COLO668 (cell line): ENCODE measurements around the gene GDF10.

ENCODE experiments used
- DNase-seq: peaks from one replicate; lab custom pipeline; 2025; ENCODE audit not compliant: unreplicated experiment; lab: John Stamatoyannopoulos, UW

Gene GDF10

DNA sequence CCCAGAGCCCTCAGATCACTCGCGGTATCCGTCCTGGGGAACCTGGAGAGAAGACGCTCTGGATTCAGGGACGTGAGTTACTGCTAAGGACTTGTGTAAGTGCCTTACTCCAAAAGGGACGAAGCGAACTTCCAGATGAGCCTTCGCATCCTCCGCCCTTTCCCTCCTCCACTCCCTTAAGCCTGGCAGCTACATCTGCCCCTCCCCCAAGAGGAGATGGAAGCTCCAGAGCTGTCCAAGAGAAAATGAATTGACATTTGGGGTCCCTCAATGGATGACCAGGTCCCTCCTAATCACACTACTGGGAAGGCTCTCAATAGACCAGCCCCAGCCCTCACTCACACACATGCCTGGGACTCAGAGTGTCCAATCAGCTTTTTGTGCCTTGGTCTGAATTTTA lies 31.3 kb upstream of the GDF10 start:
- no peak for DNase-seq

DNA sequence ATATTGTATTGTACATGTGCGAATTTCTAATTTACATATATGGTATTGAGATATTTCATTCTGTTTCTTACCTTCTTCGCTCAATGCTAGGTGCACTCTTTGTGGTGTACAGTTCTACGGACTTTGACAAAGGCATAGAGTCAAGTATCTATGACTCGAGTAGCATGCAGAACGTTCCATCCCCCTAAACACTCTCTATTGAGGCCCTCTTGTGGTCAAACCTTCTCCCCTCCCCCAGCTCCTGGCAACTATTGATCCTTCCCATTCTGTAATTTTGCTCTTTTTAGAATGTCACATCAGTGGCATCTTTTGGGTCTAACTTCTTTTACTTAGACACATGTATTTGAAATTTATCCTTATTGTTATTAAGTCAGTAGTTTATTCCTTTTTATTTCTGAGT lies 30.7 kb upstream of the GDF10 start:
- no peak for DNase-seq

DNA sequence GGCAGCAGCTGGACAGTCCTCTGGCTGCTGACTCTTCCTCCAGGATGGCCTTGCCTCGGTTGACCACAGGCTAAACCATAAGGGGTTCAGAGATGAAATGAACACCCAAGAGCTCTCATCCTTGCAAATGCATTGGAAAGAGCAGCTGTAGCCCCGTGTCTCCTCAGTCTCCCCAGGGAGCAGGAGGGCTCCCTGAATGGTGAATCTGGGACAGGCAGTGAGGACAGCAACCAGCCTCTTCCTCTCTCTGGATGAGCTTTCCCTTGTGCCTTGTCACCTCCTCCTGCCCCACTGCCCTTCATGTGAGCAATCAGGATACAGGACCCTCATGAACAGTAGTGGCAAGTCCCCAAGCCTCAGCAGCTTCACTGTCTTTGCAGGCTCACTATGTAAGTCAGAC lies 23.9 kb upstream of the GDF10 start:
- no peak for DNase-seq

DNA sequence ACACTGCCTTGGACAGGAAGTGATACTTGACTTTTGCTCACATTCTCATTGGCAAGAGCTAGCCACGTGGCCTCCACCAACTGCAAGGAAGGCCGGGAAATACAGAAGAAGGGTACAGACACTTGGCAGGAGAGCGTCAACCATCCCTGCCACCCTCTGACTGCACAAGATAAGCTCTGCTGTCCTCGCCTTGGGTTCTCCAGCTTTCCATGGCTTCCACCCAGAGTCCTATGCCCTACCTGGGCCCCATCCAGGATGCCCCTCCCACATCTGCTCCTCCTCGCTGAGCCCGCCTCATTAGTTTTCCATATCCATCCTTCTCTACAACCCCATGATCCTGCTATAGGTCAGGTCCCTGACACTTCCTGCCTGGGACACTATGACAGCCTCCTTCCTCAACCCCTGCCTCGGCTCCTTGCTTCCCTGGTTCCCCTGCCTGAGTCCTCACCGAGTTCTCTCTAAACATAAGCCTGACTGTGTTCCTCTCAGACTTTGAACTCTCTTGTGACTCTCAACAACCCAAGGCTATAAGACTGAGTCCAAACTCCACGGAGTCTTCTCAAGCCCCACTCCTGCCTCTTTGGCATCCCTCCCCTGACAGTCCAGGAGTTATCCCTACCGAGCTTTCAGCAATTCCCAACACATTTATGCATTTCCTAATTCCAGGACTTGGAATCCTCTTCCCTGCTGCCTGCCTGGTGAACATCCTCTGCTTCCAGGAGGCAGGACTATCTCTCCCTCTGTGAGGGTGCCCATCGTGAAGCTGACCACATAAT lies 23.2 kb upstream of the GDF10 start:
- DNase-seq, result no peak

DNA sequence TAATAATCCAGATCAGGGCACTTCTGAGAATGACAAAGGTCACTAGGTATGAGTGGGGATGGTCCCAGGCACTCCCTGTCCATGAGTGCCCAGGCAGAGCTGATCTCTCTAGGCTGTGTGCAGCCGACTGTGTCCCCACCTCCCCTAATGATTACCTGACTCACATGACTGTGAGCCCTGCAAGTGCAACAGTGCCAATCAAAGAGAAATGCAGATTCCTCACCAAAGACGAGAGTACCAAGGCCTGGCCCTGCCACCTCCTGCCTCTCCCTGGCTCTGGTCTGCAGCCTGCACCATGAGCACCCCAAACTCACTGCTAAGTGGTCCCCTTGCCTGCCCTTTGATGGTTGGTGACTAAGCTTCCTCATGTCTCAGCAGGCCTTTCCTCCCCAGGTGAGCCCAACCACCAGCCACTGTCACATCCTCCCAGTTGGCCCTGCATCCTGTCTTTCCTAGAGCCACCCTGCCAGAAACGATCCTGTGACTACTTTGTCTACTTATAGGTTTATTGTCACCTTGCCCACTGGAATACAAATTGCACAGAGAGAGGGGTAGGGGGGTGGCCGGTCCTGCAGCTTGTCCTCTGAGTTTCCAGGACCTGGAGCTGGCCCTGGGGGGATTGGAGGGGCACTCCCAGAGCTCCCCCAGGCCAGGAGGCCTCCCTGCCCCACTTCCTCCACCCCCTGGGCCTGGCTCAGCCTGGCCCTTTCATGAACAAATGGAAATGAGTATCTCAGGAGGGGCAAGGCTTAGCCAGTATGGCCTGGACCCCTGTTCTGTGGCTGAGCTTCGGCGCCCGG lies 22.4 kb upstream of the GDF10 start:
- no peak for DNase-seq

DNA sequence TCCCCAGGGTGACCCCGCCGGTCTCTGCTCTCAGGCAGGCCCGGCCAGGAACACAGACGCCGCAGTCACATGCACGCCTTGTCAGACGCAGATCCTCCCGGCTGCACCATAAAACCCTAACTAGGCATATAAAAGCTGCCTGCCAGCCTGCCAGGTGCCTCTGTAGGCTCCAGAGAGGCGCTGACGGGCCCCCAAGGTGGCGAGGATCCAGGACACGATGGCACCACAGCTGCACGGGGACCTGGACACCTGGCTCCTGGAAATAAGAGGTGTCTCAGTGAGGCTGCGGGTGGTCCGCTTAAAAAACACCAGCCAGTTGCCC lies 21.9 kb upstream of the GDF10 start:
- no peak for DNase-seq

DNA sequence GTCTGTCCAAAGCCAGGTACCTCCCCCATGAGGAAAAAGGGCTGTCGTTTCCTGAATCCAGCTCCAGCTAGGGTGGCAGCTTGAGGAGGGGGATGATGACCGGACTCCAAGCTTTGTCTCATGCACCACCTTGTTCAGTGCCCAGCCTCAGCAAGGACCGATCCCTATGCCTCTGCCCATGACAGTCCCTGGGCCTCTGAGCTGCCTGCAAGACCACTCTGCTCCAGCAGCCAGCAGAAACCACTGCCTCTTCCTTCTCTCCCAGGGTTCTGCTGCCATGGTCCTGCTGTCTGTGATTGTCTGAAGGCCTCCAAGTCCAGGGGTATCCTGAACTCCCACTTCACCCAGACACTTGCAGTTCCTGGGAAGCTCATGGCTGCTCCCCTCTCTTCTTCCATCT lies 21.3 kb upstream of the GDF10 start:
- DNase-seq, result no peak

DNA sequence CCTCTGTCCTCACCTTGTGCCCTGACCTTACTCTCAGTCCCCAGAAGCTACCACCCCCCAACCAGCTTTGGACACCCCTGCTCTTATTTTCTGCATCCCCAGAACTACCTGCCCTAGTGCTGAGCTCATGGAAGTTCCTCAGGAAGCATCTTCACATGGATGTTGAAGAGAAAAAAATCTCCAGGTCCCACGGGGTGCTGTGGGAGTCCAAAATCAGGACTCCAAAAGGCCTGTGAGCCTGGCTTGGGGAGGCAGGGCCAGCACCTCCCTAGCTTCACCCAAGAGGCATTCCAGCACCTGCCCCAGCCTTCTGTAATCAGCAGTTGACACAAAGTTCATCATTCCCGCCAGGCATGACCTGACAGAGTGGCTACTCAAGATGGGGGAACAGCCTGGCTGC lies 20.7 kb upstream of the GDF10 start:
- no peak for DNase-seq

DNA sequence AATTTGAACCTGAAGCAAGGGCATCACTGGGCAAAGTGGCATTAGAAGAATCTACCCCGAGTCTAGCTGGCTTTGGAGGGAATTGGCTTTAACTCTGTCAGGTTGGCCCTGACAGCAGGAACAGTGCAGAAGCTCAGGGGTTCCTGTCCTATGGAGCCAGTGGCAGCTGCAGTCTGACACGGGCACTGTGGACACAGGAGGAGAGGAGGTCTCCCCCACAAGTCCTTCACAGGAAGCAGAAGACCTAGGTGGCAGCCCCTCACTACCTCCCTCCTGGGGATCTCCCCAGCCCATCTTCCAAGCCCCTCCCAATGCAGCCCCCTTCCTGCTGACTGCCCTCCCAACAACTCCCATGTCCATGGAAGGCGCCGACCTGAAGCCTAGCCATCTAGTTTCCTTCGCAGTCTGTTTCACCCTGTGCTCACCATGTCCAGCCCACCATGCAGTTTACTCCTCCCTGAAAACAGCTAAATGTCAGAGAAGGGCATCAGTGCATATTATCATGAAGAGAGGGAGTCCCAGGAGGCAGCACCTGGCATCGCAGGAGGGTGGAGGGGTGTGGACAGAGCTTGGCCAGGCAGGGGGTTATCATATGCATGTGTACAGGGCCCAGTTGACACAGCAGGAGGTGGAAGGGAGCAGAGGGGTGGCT lies 17.9 kb upstream of the GDF10 start:
- DNase-seq, result no peak

DNA sequence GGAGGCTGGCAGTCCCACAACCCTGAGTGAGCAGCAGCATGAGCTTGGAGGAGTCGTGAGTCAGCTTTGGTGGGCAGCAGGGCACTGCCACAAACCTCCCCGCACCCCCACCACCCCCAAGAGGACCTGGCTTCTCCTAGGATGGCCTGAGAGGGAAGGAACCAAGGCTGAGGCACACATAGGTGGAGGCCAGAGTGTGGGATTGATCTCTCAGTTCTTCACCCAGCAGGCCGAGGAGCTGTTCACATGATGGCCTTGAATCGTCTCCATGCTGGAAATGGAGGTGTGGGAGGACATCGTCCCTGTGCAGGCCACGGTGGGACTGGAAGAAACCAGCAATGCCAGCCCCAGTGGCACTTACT lies 17.4 kb upstream of the GDF10 start:
- DNase-seq, result no peak

DNA sequence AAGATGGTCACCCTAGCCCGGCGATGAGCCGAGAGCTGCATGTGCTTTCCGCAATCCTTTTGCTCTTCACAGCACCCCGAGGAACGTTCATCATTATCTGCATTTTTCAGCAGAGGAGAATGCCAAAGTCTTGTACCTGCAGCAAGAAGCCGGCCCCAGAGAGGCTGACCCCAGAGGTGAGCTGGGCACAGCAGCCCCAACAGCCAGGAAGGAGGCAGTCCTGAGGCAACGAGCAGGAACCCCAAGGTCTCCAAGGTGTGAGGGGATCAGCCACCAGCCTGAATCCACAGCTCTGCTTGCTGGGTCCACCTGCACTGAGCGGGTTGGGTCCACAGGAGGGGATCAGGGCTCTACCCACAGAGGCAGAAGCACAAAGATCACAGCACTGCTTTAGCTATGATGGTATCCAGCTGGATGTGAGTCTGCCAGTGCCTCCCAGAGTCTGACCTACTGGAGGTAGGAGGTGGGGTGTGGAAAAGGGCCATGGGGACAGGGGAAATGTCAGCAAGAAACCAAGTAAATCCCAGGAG lies 16.8 kb upstream of the GDF10 start:
- no peak for DNase-seq

DNA sequence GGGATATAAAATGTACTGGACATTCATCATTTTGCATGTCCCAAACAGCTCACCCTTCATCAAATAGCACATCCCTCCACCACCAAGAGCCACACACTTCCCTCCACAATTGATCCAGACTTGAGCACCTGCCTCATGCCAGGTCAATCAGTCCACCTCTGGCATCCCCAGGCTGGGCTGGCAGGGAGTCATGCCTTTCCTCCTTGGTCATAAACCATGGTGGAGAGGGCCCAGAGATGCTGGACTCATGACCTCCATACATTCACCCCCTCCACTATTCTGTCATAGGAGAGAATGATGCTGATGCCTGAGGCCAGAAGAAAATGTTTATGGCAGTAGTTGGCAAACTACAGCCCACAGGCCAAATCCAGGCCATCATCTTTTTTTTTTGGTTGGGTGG lies 16.1 kb upstream of the GDF10 start:
- no peak for DNase-seq

DNA sequence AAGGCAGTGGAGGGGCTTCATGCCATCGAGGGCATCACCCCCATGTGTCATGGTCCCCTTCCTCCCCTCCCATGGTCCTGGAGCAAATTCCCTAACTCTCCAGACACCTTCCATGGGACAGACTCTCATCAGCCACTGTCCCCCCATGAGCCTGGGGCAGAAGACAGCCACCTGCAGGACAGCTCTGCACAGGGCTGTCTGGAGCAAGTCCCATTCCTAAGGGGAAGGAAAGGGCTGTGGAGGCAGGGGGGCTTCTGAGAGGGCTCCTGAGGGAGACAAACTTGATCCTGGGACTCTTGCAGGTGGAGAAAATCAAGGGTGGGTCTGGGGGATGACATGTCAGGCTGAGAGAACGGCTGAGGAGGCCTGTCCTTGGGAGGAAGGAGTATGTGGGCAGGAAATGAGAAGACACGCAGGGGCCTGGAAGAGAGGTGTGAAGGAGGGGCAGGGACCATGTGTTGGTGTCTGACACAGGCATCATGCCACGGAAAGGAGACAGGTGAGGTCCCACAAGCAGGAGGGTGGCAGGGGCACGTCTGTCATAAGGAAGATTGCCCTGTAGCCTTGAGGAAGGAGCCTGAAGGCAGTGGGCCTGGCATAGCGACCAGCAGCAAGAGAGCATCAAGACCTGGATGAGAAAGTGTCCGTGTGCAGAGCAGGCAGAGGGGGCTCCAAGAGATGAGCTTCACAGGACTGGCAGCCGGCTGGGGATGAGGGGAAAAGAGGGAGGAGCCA lies 14.4 kb upstream of the GDF10 start:
- no peak for DNase-seq

DNA sequence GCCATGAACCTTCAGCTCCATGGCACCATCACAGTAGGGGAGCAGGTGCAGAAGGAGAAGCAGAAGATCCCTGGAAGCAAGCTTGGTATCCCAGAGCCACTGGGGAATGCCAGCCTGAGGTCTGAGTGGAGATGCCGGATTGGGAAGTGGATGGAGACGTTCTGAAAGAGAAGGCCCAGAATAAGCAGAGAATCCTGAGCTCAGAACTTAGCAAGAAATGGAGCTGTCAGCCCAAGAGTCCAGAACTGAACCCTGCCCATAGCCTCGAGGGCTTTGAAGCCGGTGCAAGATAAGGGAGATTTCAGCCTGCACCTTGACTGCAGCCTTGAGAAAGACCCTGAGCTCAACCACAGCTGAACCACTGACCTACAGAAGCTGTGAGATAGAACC lies 13.9 kb upstream of the GDF10 start:
- no peak for DNase-seq

DNA sequence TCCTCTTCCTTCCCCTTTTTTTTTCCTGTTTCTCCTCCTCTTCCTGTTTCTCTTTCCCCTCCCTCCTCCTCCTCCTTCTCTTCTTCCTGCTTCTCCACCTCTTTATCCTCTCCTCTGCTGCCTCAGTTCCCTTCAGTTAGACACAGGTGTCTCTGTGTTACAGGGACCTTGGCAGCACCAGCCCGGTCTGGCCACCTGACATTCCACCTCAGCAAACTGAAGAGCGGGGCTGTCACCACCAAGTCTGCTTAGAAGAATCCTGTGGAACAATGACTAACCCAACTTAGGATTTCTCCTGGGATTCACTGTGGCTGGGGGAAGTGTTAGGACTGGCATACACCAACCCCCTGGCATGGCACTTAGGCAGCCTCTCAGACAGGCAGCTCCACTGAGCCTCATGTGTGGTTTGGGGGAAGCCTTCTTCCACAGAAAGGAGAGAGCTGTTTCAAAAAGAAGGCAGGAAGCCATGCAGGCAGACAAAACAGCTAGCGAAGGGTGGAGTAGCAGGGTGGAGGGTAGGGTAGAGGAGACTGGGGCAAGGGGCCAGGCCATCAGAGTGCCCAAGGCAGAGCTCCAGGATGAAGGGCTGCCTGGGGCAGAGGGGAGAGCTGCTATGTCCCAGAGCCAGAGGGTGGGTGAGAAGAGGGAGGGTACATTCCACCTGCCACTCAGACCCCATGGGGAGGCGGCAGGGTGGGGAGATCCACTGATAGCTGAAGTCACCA lies 13.2 kb upstream of the GDF10 start:
- no peak for DNase-seq

DNA sequence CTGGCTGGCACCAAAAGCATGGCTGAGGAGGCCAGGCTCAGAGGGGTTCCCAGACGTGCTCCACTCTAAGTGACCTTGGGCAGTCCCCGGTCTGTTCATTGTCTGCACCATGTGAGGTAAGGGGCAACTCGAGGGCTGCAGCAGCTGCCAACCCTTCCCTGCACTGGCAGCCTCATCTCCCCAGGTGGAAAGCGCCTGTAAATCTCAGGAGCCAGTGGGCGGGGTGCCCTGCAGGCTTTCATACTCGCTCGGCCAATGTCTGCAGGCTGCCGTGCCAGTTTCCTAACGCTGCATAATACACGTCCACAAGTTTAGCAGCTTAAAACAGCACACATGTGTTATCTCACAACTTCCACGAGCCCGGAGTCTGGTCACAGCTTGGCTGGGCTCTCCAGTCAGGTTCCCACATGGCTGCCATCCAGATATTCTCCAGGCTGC lies 12.6 kb upstream of the GDF10 start:
- peak; percentile 9 for DNase-seq

DNA sequence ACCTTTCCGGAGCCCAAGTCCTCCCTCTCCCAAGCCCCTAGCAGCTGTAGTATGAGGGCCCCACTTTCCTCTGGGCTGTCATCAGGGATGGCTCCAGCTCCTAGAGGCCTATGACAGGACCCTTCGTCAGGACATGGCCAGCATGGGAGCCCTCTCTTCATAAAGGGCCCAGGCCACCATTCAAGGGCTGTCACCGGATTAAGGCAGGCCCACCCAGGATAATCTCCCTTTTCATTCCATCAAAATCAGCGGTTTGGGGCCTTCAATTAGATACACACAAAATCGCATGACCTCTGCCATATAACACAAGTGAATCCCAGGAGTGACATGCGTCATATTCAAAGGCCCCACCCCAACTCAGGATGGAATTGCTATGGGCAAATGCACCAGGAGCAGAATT lies 12.2 kb upstream of the GDF10 start:
- DNase-seq, result no peak

DNA sequence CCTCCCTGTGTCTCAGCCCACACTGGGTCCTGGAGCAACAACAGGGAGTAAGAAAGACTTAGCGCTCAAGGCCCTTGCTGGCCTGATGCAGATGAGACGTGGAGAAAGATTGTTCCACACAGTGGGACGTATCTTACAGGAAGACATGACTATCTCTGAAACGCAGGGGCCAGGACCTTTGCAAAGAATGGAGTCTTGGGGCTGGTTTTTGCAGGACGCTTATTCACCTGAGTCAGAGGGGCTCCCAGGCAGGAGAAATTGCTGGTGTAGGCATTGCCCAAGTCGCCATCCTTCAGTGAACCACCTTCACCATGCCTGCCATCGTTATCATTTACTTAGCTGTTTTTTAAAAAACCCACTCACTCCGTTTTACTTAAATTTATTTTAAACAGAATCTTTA lies 11.8 kb upstream of the GDF10 start:
- DNase-seq, result no peak

DNA sequence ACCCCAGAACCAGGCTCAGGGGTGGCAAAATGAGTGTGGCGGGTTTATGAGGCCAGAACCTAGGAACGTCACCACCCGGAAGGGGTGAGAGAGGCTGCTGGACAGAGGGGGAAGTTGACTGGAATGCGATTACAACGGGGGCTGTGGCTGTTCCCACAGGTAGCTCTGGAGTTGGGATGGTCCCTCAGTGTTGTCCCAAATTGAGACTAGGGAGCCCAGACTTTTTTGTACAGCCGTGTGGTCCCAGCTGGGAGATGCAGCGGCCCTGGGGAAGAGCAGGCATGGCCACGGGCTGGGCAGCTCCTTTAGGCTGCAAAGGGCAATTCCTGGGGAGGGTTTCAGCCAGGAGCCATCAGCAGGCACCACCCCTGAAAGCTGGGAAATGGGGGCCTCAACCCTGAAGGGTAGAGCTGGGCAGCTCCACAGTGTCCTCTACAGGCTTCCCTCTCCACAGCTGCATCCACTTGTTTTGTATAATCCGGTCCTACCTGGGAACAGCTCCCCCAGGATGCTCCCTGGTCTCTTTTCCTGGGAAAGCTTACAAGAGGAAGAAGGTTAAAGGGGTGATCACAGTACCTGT lies 11.0 kb upstream of the GDF10 start:
- no peak for DNase-seq

DNA sequence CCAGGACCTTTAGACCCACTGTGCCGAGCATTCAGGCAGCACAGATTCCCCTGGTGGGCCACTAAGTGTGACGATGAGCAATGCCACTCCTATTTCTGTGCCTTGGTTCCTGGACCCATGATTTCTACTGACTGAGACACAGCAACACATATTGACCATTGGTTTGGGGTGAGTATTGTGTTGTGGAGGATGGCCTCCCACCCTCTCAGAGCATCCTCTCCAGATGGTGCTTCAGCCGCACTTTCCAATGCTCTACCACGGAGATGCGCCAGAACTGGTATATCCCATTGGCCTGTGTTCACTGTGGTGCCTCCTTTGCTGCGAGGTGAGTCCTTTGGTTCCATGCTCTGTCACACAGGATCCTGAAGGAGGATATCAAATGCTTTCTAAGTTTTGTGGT lies 10.1 kb upstream of the GDF10 start:
- no peak for DNase-seq
